ENCODE data around the gene DCDC2C. TPM values are rescaled to one million over a fixed set of nuclear protein-coding genes. Genes with fewer than 3 reads are reported as not detected.

Gene DCDC2C
- total and polyA plus RNA-seq, 2 experiments from 2014 or later: 0.45 TPM; not detected in 1

DNA sequence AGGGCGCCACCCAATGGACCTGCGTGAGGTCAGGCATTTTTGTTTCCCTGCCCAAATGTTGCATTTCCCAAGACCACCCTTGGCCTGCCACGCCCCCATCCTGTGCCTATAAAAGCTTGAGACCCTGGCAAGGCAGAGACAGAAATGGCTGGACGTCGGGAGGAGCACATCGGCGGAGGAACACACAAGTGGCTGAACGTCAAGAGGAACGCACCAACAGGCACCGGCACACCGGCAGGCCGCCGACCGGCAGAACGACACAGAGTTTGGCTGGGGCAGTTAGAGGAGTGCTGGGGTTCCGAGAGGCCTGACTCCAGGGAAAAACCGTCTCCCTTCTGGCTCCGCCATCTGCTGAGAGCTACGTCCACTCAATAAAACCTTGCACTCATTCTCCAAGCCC lies 35.9 kb downstream of the DCDC2C start:
- no peak for TF ChIP-seq POLR2AphosphoS5 (IDR thresholded peaks at IDR 0.05; ENCODE audit: low read depth)
- no peak for TF ChIP-seq ZNF331 (CRISPR knock-in tag; IDR thresholded peaks at IDR 0.05; ENCODE audit: low read depth)
- TF ChIP-seq, protein P1, sequence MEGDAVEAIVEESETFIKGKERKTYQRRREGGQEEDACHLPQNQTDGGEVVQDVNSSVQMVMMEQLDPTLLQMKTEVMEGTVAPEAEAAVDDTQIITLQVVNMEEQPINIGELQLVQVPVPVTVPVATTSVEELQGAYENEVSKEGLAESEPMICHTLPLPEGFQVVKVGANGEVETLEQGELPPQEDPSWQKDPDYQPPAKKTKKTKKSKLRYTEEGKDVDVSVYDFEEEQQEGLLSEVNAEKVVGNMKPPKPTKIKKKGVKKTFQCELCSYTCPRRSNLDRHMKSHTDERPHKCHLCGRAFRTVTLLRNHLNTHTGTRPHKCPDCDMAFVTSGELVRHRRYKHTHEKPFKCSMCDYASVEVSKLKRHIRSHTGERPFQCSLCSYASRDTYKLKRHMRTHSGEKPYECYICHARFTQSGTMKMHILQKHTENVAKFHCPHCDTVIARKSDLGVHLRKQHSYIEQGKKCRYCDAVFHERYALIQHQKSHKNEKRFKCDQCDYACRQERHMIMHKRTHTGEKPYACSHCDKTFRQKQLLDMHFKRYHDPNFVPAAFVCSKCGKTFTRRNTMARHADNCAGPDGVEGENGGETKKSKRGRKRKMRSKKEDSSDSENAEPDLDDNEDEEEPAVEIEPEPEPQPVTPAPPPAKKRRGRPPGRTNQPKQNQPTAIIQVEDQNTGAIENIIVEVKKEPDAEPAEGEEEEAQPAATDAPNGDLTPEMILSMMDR (conservative IDR thresholded peaks at IDR 0.05; ENCODE audit: low read depth in 2 of 2): peak in 1 of 2 experiments; percentile 17; a peak in 1 of 4 replicates
- no peak for TF ChIP-seq STAT1 (IDR thresholded peaks at IDR 0.05; ENCODE audit: unreplicated experiment)
- no peak for TF ChIP-seq EZH2 (IDR thresholded peaks at IDR 0.05; ENCODE audit: low read depth, unreplicated experiment)
- no peak for TF ChIP-seq NANOG (IDR thresholded peaks at IDR 0.05; ENCODE audit: borderline replicate concordance)
- no peak for TF ChIP-seq ZNF114 (CRISPR knock-in tag; IDR thresholded peaks at IDR 0.05)
- H3K4me1 ChIP-seq (ENCODE audit: insufficient read depth): no peaks in the 10 kb centered on the region
- no peak overlapping the region for H3K4me3 ChIP-seq
- H3K27me3 ChIP-seq (ENCODE audit: insufficient read depth): no peaks in the 10 kb centered on the region
- H3K9me2 ChIP-seq (ENCODE audit: insufficient read depth): no peaks in the 10 kb centered on the region
- H3K36me3 ChIP-seq (ENCODE audit: insufficient read depth): no peaks in the 10 kb centered on the region; the same call in 1 of the 2 replicates
- H3K79me2 ChIP-seq (replicated peaks; ENCODE audit: insufficient read depth): no peaks in the 10 kb centered on the region
- H2AFZ ChIP-seq: no peak overlapping the region
- no peak overlapping the region for H3K4me3 Mint-ChIP-seq
- peaks cover 6% of the 10 kb centered on the region for H3K27me3 Mint-ChIP-seq (ENCODE audit: insufficient read depth, low read depth, poor library complexity)
- peaks cover 14% of the 10 kb centered on the region; the same call in 2 of the 3 replicates for H3K36me3 Mint-ChIP-seq (ENCODE audit: low read depth)
- ATAC-seq: no peak
- no peak overlapping the region for H3K4me2 ChIP-seq
- H3K4me1 Mint-ChIP-seq: no peaks in the 10 kb centered on the region
- no peaks in the 10 kb centered on the region for H3F3A ChIP-seq (replicated peaks; ENCODE audit: low read depth)
- no peaks in the 10 kb centered on the region for H4K20me1 ChIP-seq (replicated peaks; ENCODE audit: insufficient read depth)
- peak; percentile 7 for DNase-seq (ENCODE audit: low spot score)
- H3K27ac ChIP-seq (ENCODE audit: low read depth): no peak overlapping the region
- H3K9me3 Mint-ChIP-seq: peaks cover 81% of the 10 kb centered on the region
- no peak overlapping the region for H3K27ac Mint-ChIP-seq

DNA sequence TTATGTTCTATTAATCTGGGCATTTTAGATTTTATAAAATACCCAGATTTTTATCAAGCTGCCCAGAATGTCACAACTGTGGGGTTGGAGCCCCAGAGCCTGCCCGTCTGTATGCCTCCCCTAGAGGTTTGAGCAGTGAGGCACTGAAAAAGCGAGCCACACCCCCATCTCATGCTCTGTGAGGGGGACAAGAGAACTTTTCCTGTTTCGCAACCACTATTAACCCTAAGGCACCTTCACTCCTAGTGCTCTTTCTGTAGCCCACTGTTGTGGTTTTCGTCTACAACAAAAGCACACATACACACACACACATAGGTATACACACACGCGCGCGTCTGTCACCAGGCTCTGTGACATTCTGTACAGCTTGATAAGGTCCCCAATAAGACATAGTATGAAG lies 38.0 kb downstream of the DCDC2C start:
- Histone ChIP-seq H3K36me3 (ENCODE audit: insufficient read depth) (no peaks in the 10 kb centered on the region; the same call in 1 of the 2 replicates), H2AFZ (no peak overlapping the region)
- peaks cover 15% of the 10 kb centered on the region for H3K36me3 Mint-ChIP-seq (ENCODE audit: low read depth)
- TF ChIP-seq, protein P2, sequence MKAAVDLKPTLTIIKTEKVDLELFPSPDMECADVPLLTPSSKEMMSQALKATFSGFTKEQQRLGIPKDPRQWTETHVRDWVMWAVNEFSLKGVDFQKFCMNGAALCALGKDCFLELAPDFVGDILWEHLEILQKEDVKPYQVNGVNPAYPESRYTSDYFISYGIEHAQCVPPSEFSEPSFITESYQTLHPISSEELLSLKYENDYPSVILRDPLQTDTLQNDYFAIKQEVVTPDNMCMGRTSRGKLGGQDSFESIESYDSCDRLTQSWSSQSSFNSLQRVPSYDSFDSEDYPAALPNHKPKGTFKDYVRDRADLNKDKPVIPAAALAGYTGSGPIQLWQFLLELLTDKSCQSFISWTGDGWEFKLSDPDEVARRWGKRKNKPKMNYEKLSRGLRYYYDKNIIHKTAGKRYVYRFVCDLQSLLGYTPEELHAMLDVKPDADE (IDR thresholded peaks at IDR 0.05): no peak
- TF ChIP-seq EZH2phosphoT487 (IDR thresholded peaks at IDR 0.05; ENCODE audit: unreplicated experiment) (no peak), ZNF331 (CRISPR knock-in tag; IDR thresholded peaks at IDR 0.05; ENCODE audit: low read depth) (no peak), STAT1 (IDR thresholded peaks at IDR 0.05; ENCODE audit: unreplicated experiment) (no peak), NANOG (IDR thresholded peaks at IDR 0.05; ENCODE audit: borderline replicate concordance) (no peak), ZNF114 (CRISPR knock-in tag; IDR thresholded peaks at IDR 0.05) (no peak)
- TF ChIP-seq, protein P3, sequence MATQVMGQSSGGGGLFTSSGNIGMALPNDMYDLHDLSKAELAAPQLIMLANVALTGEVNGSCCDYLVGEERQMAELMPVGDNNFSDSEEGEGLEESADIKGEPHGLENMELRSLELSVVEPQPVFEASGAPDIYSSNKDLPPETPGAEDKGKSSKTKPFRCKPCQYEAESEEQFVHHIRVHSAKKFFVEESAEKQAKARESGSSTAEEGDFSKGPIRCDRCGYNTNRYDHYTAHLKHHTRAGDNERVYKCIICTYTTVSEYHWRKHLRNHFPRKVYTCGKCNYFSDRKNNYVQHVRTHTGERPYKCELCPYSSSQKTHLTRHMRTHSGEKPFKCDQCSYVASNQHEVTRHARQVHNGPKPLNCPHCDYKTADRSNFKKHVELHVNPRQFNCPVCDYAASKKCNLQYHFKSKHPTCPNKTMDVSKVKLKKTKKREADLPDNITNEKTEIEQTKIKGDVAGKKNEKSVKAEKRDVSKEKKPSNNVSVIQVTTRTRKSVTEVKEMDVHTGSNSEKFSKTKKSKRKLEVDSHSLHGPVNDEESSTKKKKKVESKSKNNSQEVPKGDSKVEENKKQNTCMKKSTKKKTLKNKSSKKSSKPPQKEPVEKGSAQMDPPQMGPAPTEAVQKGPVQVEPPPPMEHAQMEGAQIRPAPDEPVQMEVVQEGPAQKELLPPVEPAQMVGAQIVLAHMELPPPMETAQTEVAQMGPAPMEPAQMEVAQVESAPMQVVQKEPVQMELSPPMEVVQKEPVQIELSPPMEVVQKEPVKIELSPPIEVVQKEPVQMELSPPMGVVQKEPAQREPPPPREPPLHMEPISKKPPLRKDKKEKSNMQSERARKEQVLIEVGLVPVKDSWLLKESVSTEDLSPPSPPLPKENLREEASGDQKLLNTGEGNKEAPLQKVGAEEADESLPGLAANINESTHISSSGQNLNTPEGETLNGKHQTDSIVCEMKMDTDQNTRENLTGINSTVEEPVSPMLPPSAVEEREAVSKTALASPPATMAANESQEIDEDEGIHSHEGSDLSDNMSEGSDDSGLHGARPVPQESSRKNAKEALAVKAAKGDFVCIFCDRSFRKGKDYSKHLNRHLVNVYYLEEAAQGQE (IDR thresholded peaks at IDR 0.05; ENCODE audit: unreplicated experiment): no peak
- TF ChIP-seq, protein P1 (conservative IDR thresholded peaks at IDR 0.05; ENCODE audit: low read depth in 2 of 2): no peak

More for the DNA sequence above, 38.0 kb downstream of the DCDC2C start:
- Histone ChIP-seq H3K4me3 (no peak overlapping the region), H4K20me1 (replicated peaks; ENCODE audit: insufficient read depth) (no peaks in the 10 kb centered on the region), H3K4me1 (ENCODE audit: insufficient read depth) (no peaks in the 10 kb centered on the region), H3K79me2 (replicated peaks; ENCODE audit: insufficient read depth) (no peaks in the 10 kb centered on the region), H3K4me2 (no peak overlapping the region), H3K9me2 (ENCODE audit: insufficient read depth) (no peaks in the 10 kb centered on the region), H3K27ac (ENCODE audit: low read depth) (no peak overlapping the region), H3F3A (replicated peaks; ENCODE audit: low read depth) (no peaks in the 10 kb centered on the region), H3K27me3 (ENCODE audit: insufficient read depth) (no peaks in the 10 kb centered on the region)
- Mint-ChIP-seq H3K27me3 (ENCODE audit: insufficient read depth, low read depth, poor library complexity) (peaks cover 6% of the 10 kb centered on the region), H3K4me1 (no peaks in the 10 kb centered on the region), H3K9me3 (peaks cover 82% of the 10 kb centered on the region), H3K4me3 (no peak overlapping the region), H3K27ac (no peak overlapping the region)
- peak; percentile 46; the same call in 2 of the 3 replicates for ATAC-seq
- peak; percentile 5 for DNase-seq (ENCODE audit: low spot score)

All from GM23338 (cell line).